Trophoblast cell (in vitro differentiated cells and primary cell): Measurements from ENCODE around the gene RBM4.

Source experiments
- DNase-seq, 2 donors: peaks; one replicate each; pipeline ENCODE4 v3.0.0-alpha.2; 2016
- H2AFZ ChIP-seq: 2 replicates; pipeline ENCODE4 v1.6.1; 2013; ENCODE audit warnings: low read length, moderate library complexity, mild to moderate bottlenecking; ENCODE audit not compliant: insufficient read depth, poor library complexity
- H2AK5ac ChIP-seq: 2 replicates; pipeline ENCODE4 v1.6.1; 2013; ENCODE audit warnings: mild to moderate bottlenecking, low read length
- H2BK120ac ChIP-seq: 2 replicates; pipeline ENCODE4 v1.6.1; 2013; ENCODE audit warnings: low read length, mild to moderate bottlenecking, moderate library complexity; ENCODE audit not compliant: insufficient read depth, poor library complexity
- H2BK12ac ChIP-seq: 2 replicates; pipeline ENCODE4 v1.6.1; 2013; ENCODE audit warnings: mild to moderate bottlenecking, low read length, moderate library complexity
- H2BK5ac ChIP-seq: 2 replicates; pipeline ENCODE4 v1.6.1; 2013; ENCODE audit warnings: low read length, low read depth, moderate library complexity, mild to moderate bottlenecking; ENCODE audit not compliant: poor library complexity
- H3K14ac ChIP-seq: 2 replicates; pipeline ENCODE4 v1.6.1; 2013; ENCODE audit warnings: mild to moderate bottlenecking, low read length
- H3K18ac ChIP-seq: 2 replicates; pipeline ENCODE4 v1.6.1; 2013; ENCODE audit warnings: mild to moderate bottlenecking, low read length
- H3K23ac ChIP-seq: 2 replicates; pipeline ENCODE4 v1.6.1; 2013; ENCODE audit warnings: low read length
- H3K27ac ChIP-seq: 2 replicates; pipeline ENCODE4 v1.5.1; 2013; ENCODE audit warnings: low read depth, mild to moderate bottlenecking, inconsistent platforms, low read length, moderate library complexity
- H3K27me3 ChIP-seq: 2 replicates; pipeline ENCODE4 v1.6.1; 2013; ENCODE audit warnings: inconsistent platforms, mild to moderate bottlenecking, low read length, moderate library complexity; ENCODE audit not compliant: insufficient read depth
- H3K36me3 ChIP-seq, 2 experiments: 1 replicate in 1 of 2; 2 replicates in 1 of 2; pipeline ENCODE4 v1.6.1; 2013; ENCODE audit warnings: low read length in 2 of 2, mild to moderate bottlenecking in 2 of 2, moderate library complexity in 1 of 2; ENCODE audit not compliant: insufficient read depth in 2 of 2, control insufficient read depth in 1 of 2
- H3K4ac ChIP-seq: 2 replicates; pipeline ENCODE4 v1.6.1; 2013; ENCODE audit warnings: low read depth, mild to moderate bottlenecking, low read length, moderate library complexity
- H3K4me1 ChIP-seq, 2 experiments: 1 replicate in 1 of 2; 2 replicates in 1 of 2; pipeline ENCODE4 v1.6.1; 2013; ENCODE audit warnings: low read length in 2 of 2, mild to moderate bottlenecking in 2 of 2, moderate library complexity in 1 of 2; ENCODE audit not compliant: insufficient read depth in 2 of 2, control insufficient read depth in 1 of 2
- H3K4me2 ChIP-seq: 2 replicates; pipeline ENCODE4 v1.6.1; 2013; ENCODE audit warnings: inconsistent platforms, mild to moderate bottlenecking, low read length, moderate library complexity
- H3K4me3 ChIP-seq: 2 replicates; pipeline ENCODE4 v1.5.1; 2013; ENCODE audit warnings: mild to moderate bottlenecking, low read depth, low read length, inconsistent platforms
- H3K79me1 ChIP-seq: one replicate; pipeline ENCODE4 v1.6.1; 2013; ENCODE audit warnings: low read length
- H3K79me2 ChIP-seq: 2 replicates; pipeline ENCODE4 v1.6.1; 2013; ENCODE audit warnings: low read length, mild to moderate bottlenecking; ENCODE audit not compliant: control insufficient read depth, insufficient read depth, poor library complexity
- H3K9ac ChIP-seq: 2 replicates; pipeline ENCODE4 v1.6.1; 2013; ENCODE audit warnings: mild to moderate bottlenecking, low read length
- H3K9me3 ChIP-seq: 2 replicates; pipeline ENCODE4 v1.6.1; 2013; ENCODE audit warnings: low read depth, mild to moderate bottlenecking, control low read depth, inconsistent platforms, low read length; ENCODE audit not compliant: insufficient read depth
- H4K12ac ChIP-seq: 2 replicates; pipeline ENCODE4 v1.6.1; 2013; ENCODE audit warnings: low read depth, mild to moderate bottlenecking, low read length, moderate library complexity
- H4K8ac ChIP-seq: 2 replicates; pipeline ENCODE4 v1.6.1; 2013; ENCODE audit warnings: low read depth, mild to moderate bottlenecking, low read length, moderate library complexity
- H4K91ac ChIP-seq: one replicate; pipeline ENCODE4 v1.6.1; 2013; ENCODE audit warnings: low read depth, mild to moderate bottlenecking, low read length, moderate library complexity
- WGBS: extraction: QIAGEN DNeasy Blood & Tissue Kit; methylation state at CpG from one replicate; pipeline ENCODE4 v1.1.7; 2013; ENCODE audit warnings: missing lambda C conversion rate; ENCODE audit not compliant: insufficient read length, insufficient coverage; ENCODE audit errors: extremely low coverage; 5-methylcytosine and 5-hydroxymethylcytosine counted together

RBM4 gene

DNA sequence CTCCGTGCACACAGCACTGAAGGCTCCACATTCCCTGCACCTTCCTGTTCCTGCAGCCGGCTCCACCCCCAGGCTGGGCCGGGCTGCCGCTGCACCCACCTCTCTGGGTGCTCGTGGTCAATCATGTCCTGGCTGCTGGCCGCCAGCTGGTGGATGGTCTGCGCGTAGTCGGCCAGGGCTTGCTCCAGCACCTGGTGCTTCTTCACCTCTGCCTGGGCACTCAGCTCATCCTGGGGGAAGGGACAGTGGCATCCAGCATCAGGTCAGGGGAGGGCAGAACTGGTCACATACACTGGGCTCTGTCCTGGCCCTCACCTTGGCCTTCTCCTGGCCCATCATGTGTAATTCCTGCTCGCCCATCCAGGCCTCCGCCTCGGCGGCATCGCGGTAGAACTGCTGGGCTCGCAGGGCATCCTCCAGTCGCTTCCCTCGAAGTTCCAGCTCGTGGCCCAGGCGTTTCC is 54.4 kb downstream of the RBM4 start:
- no CpG with 5 or more reads among the region's 20 CpGs for WGBS
- H3K4me1 ChIP-seq, result no peaks in the 10 kb centered on the region
- H2BK5ac ChIP-seq, result no peak overlapping the region
- H2BK120ac ChIP-seq, result no peak overlapping the region
- DNase-seq, result no peak
- H3K4me3 ChIP-seq, result no peak overlapping the region
- H3K79me2 ChIP-seq, result no peaks in the 10 kb centered on the region
- no peaks in the 10 kb centered on the region for H3K9me3 ChIP-seq
- no peak overlapping the region for H3K9ac ChIP-seq
- H3K27ac ChIP-seq, result no peak overlapping the region
- H4K8ac ChIP-seq, result no peak overlapping the region
- H2AK5ac ChIP-seq, result no peak overlapping the region
- no peaks in the 10 kb centered on the region for H3K27me3 ChIP-seq
- H4K91ac ChIP-seq, result no peak overlapping the region
- no peak overlapping the region for H3K4ac ChIP-seq
- H3K14ac ChIP-seq, result no peak overlapping the region
- H3K23ac ChIP-seq, result no peak overlapping the region
- no peak overlapping the region for H3K4me2 ChIP-seq
- no peak overlapping the region for H2BK12ac ChIP-seq
- no peak overlapping the region for H3K18ac ChIP-seq
- no peak overlapping the region for H2AFZ ChIP-seq
- H3K36me3 ChIP-seq, result peaks cover 5 to 31% of the 10 kb centered on the region in 2 experiments
- H4K12ac ChIP-seq, result no peak overlapping the region
- H3K79me1 ChIP-seq, result no peaks in the 10 kb centered on the region

DNA sequence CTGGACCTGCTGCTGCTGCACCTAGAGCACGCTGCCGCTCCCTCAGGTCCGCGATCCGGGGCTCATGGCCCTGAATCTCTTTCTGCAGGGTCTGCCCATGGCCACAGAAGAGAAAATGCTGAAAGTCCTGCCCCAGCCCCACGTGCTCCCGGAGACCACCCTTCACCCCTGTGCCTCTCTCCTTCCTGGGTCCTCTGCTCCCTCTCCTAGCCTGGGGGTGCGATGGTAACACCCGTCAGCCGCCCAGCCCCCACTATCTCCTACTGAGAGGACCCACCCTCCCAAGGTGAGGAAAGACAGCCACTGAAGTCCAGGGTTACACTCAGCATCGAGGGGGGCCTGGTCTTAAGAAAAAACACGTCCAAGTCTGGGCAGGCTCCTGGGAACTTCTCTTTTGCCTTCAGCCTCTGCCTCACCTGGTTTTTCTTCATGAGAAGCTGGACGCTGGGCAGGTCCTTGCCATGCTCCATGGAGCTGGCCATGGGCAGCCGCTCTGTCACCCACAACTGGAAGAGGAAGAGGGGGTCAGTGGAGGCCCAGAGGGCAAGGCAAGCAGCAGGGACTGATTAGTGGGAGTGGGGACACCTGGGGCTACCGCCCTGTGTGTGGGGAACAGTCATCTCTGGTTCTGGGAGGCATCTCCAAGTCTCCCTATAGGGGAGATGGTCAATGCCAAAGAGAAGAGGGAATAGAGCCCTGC is 55.0 kb downstream of the RBM4 start:
- H4K12ac ChIP-seq, result no peak overlapping the region
- no peaks in the 10 kb centered on the region for H3K27me3 ChIP-seq
- no peaks in the 10 kb centered on the region for H3K79me2 ChIP-seq
- no peak overlapping the region for H2AFZ ChIP-seq
- WGBS, result no CpG with 5 or more reads among the region's 15 CpGs
- H2BK5ac ChIP-seq, result no peak overlapping the region
- H3K23ac ChIP-seq, result no peak overlapping the region
- H2AK5ac ChIP-seq, result no peak overlapping the region
- no peak overlapping the region for H3K4me3 ChIP-seq
- no peak overlapping the region for H4K91ac ChIP-seq
- no peak overlapping the region for H2BK12ac ChIP-seq
- H3K14ac ChIP-seq, result no peak overlapping the region
- H3K4me2 ChIP-seq, result no peak overlapping the region
- no peak overlapping the region for H2BK120ac ChIP-seq
- DNase-seq, result no peak
- H3K36me3 ChIP-seq, result peaks cover 7 to 32% of the 10 kb centered on the region in 2 experiments
- H3K9me3 ChIP-seq, result peaks cover 2% of the 10 kb centered on the region
- H3K4me1 ChIP-seq, result no peaks in the 10 kb centered on the region
- H3K4ac ChIP-seq, result no peak overlapping the region
- H3K9ac ChIP-seq, result no peak overlapping the region
- no peak overlapping the region for H3K18ac ChIP-seq
- no peaks in the 10 kb centered on the region for H3K79me1 ChIP-seq
- H4K8ac ChIP-seq, result no peak overlapping the region
- H3K27ac ChIP-seq, result no peak overlapping the region

DNA sequence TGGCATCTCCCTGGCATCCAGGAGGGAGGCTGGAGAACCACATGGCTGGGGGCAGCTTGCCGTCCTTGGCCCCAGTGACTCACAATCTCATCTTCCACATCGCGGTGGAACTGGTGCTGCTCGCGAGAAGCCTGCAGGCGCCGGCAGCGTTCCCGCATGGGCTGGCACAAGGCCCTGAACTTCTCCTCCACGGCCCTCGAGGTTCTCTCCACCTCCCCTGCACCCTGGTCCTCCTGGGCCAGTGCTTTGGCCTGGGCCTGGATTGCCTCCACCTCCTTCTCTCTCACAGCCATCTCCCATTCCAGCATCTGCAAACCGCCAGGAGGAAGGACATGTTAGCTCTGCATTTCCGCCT is 55.5 kb downstream of the RBM4 start:
- Histone ChIP-seq H2AK5ac (no peak overlapping the region), H2BK12ac (no peak overlapping the region), H3K4ac (no peak overlapping the region), H3K9me3 (peaks cover 2% of the 10 kb centered on the region), H3K4me3 (no peak overlapping the region), H3K36me3 (peaks cover 9 to 33% of the 10 kb centered on the region in 2 experiments), H3K27ac (no peak overlapping the region), H3K4me2 (no peak overlapping the region), H2AFZ (no peak overlapping the region), H4K91ac (no peak overlapping the region), H2BK5ac (no peak overlapping the region), H3K18ac (no peak overlapping the region), H3K4me1 (no peaks in the 10 kb centered on the region), H3K79me1 (no peaks in the 10 kb centered on the region), H3K14ac (no peak overlapping the region), H3K79me2 (no peaks in the 10 kb centered on the region), H2BK120ac (no peak overlapping the region), H4K12ac (no peak overlapping the region), H3K9ac (no peak overlapping the region), H3K23ac (no peak overlapping the region), H4K8ac (no peak overlapping the region), H3K27me3 (no peaks in the 10 kb centered on the region)
- WGBS, result no CpG with 5 or more reads among the region's 13 CpGs
- no peak for DNase-seq

DNA sequence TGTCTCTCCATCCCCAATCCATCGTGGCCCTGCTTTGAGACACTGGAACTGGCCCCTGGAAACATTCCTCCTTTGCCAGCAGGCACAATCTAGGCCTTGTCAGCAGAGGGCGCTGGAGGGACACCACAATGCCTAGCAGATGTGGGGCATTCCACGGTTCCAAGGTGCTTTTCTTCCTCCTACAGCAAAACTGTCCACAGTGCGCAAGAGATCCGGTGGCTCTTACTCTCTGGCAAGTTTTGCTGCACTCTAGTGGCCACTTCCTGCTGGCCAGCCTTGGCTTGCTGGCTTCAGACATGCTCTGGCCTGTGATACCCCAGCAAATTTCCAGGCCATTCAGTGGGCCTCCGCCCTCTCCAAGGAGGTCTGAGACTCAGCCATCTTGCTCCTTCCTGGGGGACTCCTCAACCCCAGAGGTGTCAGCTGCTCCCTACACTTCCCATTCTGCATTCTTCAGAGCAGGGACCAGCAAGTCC is 56.3 kb downstream of the RBM4 start:
- no peak overlapping the region for H3K4me3 ChIP-seq
- H2AK5ac ChIP-seq, result no peak overlapping the region
- no peak overlapping the region for H2BK5ac ChIP-seq
- H3K27me3 ChIP-seq, result no peaks in the 10 kb centered on the region
- peak; percentile 96 to 100 for DNase-seq
- no peak overlapping the region for H4K8ac ChIP-seq
- H2AFZ ChIP-seq, result no peak overlapping the region
- peaks cover 12 to 33% of the 10 kb centered on the region in 2 experiments for H3K36me3 ChIP-seq
- H4K91ac ChIP-seq, result no peak overlapping the region
- WGBS, result no CpG with 5 or more reads among the region's 6 CpGs
- H4K12ac ChIP-seq, result peak overlapping the region; percentile 43
- no peak overlapping the region for H2BK120ac ChIP-seq
- H3K79me2 ChIP-seq, result no peaks in the 10 kb centered on the region
- no peak overlapping the region for H2BK12ac ChIP-seq
- H3K4me2 ChIP-seq, result no peak overlapping the region
- no peak overlapping the region for H3K27ac ChIP-seq
- H3K4ac ChIP-seq, result no peak overlapping the region
- peaks cover 4% of the 10 kb centered on the region for H3K9me3 ChIP-seq
- no peaks in the 10 kb centered on the region for H3K79me1 ChIP-seq
- no peak overlapping the region for H3K18ac ChIP-seq
- H3K23ac ChIP-seq, result no peak overlapping the region
- H3K4me1 ChIP-seq, result no peaks in the 10 kb centered on the region
- no peak overlapping the region for H3K14ac ChIP-seq
- no peak overlapping the region for H3K9ac ChIP-seq
